Mammary epithelial cell (primary cell): ENCODE results near the gene ASS1.

Experiments used
- CTCF ChIP-seq, 2 donors: IDR thresholded peaks in 1 of 2; conservative IDR thresholded peaks in 1 of 2; 2 replicates each; pipeline ENCODE4 v1.5.1; 2011 to 2012; ENCODE audit warnings: inconsistent platforms in 2 of 2, low read length in 2 of 2, mild to moderate bottlenecking in 2 of 2, control low read depth in 1 of 2, low read depth in 1 of 2; ENCODE audit not compliant: insufficient read depth in 1 of 2; ENCODE audit errors: extremely low read depth in 1 of 2
- EZH2 ChIP-seq: IDR thresholded peaks from 2 replicates; pipeline ENCODE4 v1.6.1; 2012; ENCODE audit warnings: low read length, inconsistent platforms, borderline replicate concordance

DNA sequence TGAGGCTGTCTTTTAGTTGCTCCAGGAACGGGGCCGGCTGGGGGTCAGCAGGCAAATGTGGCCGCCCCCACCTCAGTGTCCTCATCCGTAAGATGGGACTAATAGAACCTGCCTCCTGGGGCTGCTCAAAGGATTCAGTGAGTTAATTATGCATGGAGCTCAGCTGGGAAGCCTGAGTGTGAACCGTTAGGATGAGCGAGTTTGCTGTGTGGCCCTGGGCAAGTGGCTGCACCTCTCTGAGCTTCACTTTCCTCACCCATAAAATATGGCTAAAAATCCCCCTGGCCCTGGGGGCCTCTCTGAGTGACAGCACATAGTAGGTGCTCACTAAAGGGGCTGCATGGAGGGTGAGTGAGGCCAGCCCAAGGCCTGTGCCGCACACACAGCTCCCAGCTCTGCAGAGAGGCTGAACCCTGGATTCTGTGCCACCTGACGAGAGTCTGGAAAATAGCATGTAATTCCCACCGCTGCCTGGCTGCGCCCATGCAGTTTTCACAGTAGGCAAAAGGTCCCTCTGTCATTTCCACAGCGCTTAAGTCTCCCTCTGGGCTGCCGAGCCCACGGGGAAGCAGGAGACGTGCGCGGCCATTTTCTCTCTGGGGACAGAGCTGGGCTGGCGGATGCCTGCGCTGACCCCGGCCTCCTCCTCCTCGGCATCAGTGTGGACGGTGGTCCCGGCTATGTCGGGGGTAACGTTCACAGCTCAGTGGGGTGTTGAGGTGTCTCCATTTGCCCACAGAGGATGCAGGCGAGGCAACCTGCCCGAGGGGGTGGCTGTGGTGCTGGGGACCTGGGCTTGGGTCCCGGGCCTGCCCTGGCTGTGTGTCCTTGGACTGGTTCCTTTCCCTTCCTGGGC lies 18.2 kb downstream of the ASS1 start:
- TF ChIP-seq CTCF (conservative IDR thresholded peaks at IDR 0.05 in 1 of 2, IDR thresholded peaks at IDR 0.05 in 1 of 2; ENCODE audit: extremely low read depth in 1 of 2, insufficient read depth in 1 of 2, low read depth in 1 of 2, low read length in 2 of 2) (no peak), EZH2 (no peak)
